RPMI8226 (cell line): ENCODE measurements around the gene DDAH2.
A peak's percentile ranks its signal among the peaks of the same experiment; 100 is the strongest.

Experiments used
- DNase-seq: peaks from one replicate; pipeline ENCODE4 v3.0.0-alpha.2; 2015

The DDAH2 gene

GRCh38 chr6:31729979-31730630 lies 1.0 kb upstream of the DDAH2 start:
- DNase-seq: peak; percentile 60

- peak; percentile 81 for DNase-seq
Observed at GRCh38 chr6:31729515-31729978, 448 bp upstream of the DDAH2 start.

- no peak for DNase-seq
Observed at GRCh38 chr6:31727717-31728671, 1.1 kb downstream of the DDAH2 start.

GRCh38 chr6:31727034-31727716 lies 1.9 kb downstream of the DDAH2 start:
- DNase-seq: peak; percentile 91

GRCh38 chr6:31725502-31726350 lies 3.4 kb downstream of the DDAH2 start:
- no peak for DNase-seq

GRCh38 chr6:31723980-31724691 lies 5.0 kb downstream of the DDAH2 start:
- DNase-seq: no peak

GRCh38 chr6:31723245-31723979 lies 5.7 kb downstream of the DDAH2 start, which contains the start of gene MPIG6B:
Gene MPIG6B (plus strand): TSS chr6:31723373. CDS start chr6:31723384, 11 bp downstream.
- DNase-seq: no peak

GRCh38 chr6:31722173-31722572 lies 6.9 kb downstream of the DDAH2 start:
- DNase-seq: no peak

GRCh38 chr6:31721351-31722020 lies 7.6 kb downstream of the DDAH2 start, which contains the start of gene LY6G6C:
Gene LY6G6C (minus strand): TSS chr6:31721746. CDS start chr6:31721679, 67 bp downstream.
- DNase-seq: no peak

GRCh38 chr6:31720196-31720770 lies 8.8 kb downstream of the DDAH2 start:
- DNase-seq: no peak

- no peak for DNase-seq
Observed at GRCh38 chr6:31719001-31719400, 10.1 kb downstream of the DDAH2 start.

- DNase-seq: no peak
Observed at GRCh38 chr6:31718265-31718664, 10.8 kb downstream of the DDAH2 start.

GRCh38 chr6:31717499-31718222 lies 11.4 kb downstream of the DDAH2 start:
- no peak for DNase-seq

- no peak for DNase-seq
Observed at GRCh38 chr6:31715022-31715958, 13.8 kb downstream of the DDAH2 start, which contains the start of gene LY6G6D. Gene LY6G6D (plus strand): TSS chr6:31715348. CDS start chr6:31715356, 8 bp downstream.

GRCh38 chr6:31713991-31714684 lies 15.0 kb downstream of the DDAH2 start:
- DNase-seq: no peak

GRCh38 chr6:31713465-31713864 lies 15.6 kb downstream of the DDAH2 start:
- no peak for DNase-seq

GRCh38 chr6:31712296-31712695 lies 16.8 kb downstream of the DDAH2 start:
- peak; percentile 65 for DNase-seq
